H9 (cell line): Measurements from ENCODE around the gene CDC14A. TPM values are rescaled to one million over a fixed set of nuclear protein-coding genes. Genes with fewer than 3 reads are reported as not detected.

Source experiments
- DNase-seq: peaks from one replicate; pipeline ENCODE4 v3.0.0-alpha.2; 2017
- H2AFZ ChIP-seq: one replicate; pipeline ENCODE4 v1.6.1; 2013; ENCODE audit warnings: mild to moderate bottlenecking, low read length, control low read depth, moderate library complexity
- H2AK5ac ChIP-seq: 2 replicates; pipeline ENCODE4 v1.6.1; 2013; ENCODE audit warnings: low read length, control low read depth, mixed read lengths; ENCODE audit not compliant: insufficient read length
- H2BK120ac ChIP-seq: one replicate; pipeline ENCODE4 v1.6.1; 2013; ENCODE audit warnings: low read depth, mild to moderate bottlenecking, low read length, control low read depth, inconsistent platforms; ENCODE audit not compliant: poor library complexity, severe bottlenecking
- H2BK12ac ChIP-seq: 2 replicates; pipeline ENCODE4 v1.6.1; 2013; ENCODE audit warnings: low read length, control low read depth, mixed read lengths, low read depth; ENCODE audit not compliant: insufficient read length
- H2BK15ac ChIP-seq: 2 replicates; pipeline ENCODE4 v1.6.1; 2013; ENCODE audit warnings: low read depth, low read length, control low read depth
- H2BK20ac ChIP-seq: one replicate; pipeline ENCODE4 v1.6.1; 2013; ENCODE audit warnings: low read depth, mild to moderate bottlenecking, low read length, control low read depth, inconsistent platforms; ENCODE audit not compliant: poor library complexity, severe bottlenecking
- H2BK5ac ChIP-seq: 2 replicates; pipeline ENCODE4 v1.6.1; 2013; ENCODE audit warnings: low read length, control low read depth, mixed read lengths; ENCODE audit not compliant: insufficient read length
- H3K14ac ChIP-seq: 2 replicates; pipeline ENCODE4 v1.6.1; 2013; ENCODE audit warnings: low read length, control low read depth; ENCODE audit not compliant: insufficient read depth
- H3K18ac ChIP-seq: 2 replicates; pipeline ENCODE4 v1.6.1; 2013; ENCODE audit warnings: low read depth, mild to moderate bottlenecking, mixed read lengths, low read length, control low read depth; ENCODE audit not compliant: insufficient read length
- H3K23ac ChIP-seq: 2 replicates; pipeline ENCODE4 v1.6.1; 2013; ENCODE audit warnings: low read length, control low read depth, mixed read lengths, low read depth; ENCODE audit not compliant: insufficient read length
- H3K23me2 ChIP-seq: 2 replicates; pipeline ENCODE4 v1.6.1; 2013; ENCODE audit warnings: low read depth, mild to moderate bottlenecking, mixed read lengths, low read length, control low read depth; ENCODE audit not compliant: insufficient read length, poor library complexity, severe bottlenecking
- H3K27ac ChIP-seq: 2 replicates; pipeline ENCODE4 v1.5.1; 2013; ENCODE audit warnings: low read length, control low read depth, mixed read lengths, low read depth; ENCODE audit not compliant: insufficient read length
- H3K27me3 ChIP-seq: 2 replicates; pipeline ENCODE4 v1.6.1; 2013; ENCODE audit warnings: low read length, control low read depth, inconsistent platforms; ENCODE audit not compliant: insufficient read depth
- H3K4ac ChIP-seq: 2 replicates; pipeline ENCODE4 v1.6.1; 2013; ENCODE audit warnings: low read depth, mild to moderate bottlenecking, control low read depth, inconsistent platforms, low read length, moderate library complexity
- H3K4me1 ChIP-seq: 2 replicates; pipeline ENCODE4 v1.6.1; 2013; ENCODE audit warnings: low read length, control low read depth, inconsistent platforms; ENCODE audit not compliant: insufficient read depth
- H3K4me2 ChIP-seq: 2 replicates; pipeline ENCODE4 v1.6.1; 2013; ENCODE audit warnings: low read length, control low read depth, mixed read lengths; ENCODE audit not compliant: insufficient read length, insufficient read depth
- H3K56ac ChIP-seq: 2 replicates; pipeline ENCODE4 v1.6.1; 2013; ENCODE audit warnings: low read depth, mild to moderate bottlenecking, mixed read lengths, low read length, control low read depth; ENCODE audit not compliant: insufficient read length
- H3K79me1 ChIP-seq: 2 replicates; pipeline ENCODE4 v1.6.1; 2013; ENCODE audit warnings: low read depth, mild to moderate bottlenecking, moderate library complexity, low read length, control low read depth, inconsistent platforms; ENCODE audit not compliant: insufficient read depth, poor library complexity, severe bottlenecking
- H3K79me2 ChIP-seq: 2 replicates; pipeline ENCODE4 v1.6.1; 2013; ENCODE audit warnings: low read length, control low read depth, inconsistent platforms; ENCODE audit not compliant: insufficient read depth
- H3K9ac ChIP-seq: 2 replicates; pipeline ENCODE4 v1.6.1; 2013; ENCODE audit warnings: low read length, control low read depth, mixed read lengths; ENCODE audit not compliant: insufficient read length; ENCODE audit errors: extremely low read depth
- H3K9me3 ChIP-seq: one replicate; pipeline ENCODE4 v1.6.1; 2013; ENCODE audit warnings: low read depth, low read length, inconsistent platforms; ENCODE audit not compliant: control insufficient read depth
- H3T11ph ChIP-seq: one replicate; pipeline ENCODE4 v1.6.1; 2013; ENCODE audit warnings: mild to moderate bottlenecking, low read length, control low read depth, inconsistent platforms
- H4K20me1 ChIP-seq: one replicate; pipeline ENCODE4 v1.6.1; 2013; ENCODE audit not compliant: control insufficient read depth, insufficient read length, insufficient read depth
- H4K5ac ChIP-seq: 2 replicates; pipeline ENCODE4 v1.6.1; 2013; ENCODE audit warnings: low read depth, mild to moderate bottlenecking, mixed read lengths, low read length, control low read depth; ENCODE audit not compliant: insufficient read length
- H4K8ac ChIP-seq: replicated peaks from 2 replicates; pipeline ENCODE4 v1.6.1; 2013; ENCODE audit warnings: low read length, control low read depth, mixed read lengths, low read depth; ENCODE audit not compliant: insufficient read length
- H4K91ac ChIP-seq: 2 replicates; pipeline ENCODE4 v1.6.1; 2013; ENCODE audit warnings: low read depth, mild to moderate bottlenecking, moderate library complexity, mixed read lengths, low read length, control low read depth; ENCODE audit not compliant: insufficient read length
- H3K27ac Mint-ChIP-seq, 3 experiments: 2 replicates in 2 of 3; 3 replicates in 1 of 3; pipeline ENCODE4 v1.8.0; 2020 to 2021; ENCODE audit warnings: mixed read lengths in 3 of 3, mild to moderate bottlenecking in 1 of 3, moderate library complexity in 1 of 3
- H3K27me3 Mint-ChIP-seq: 2 replicates; pipeline ENCODE4 v1.8.0; 2021; ENCODE audit warnings: low read depth, mild to moderate bottlenecking, moderate library complexity, mixed read lengths
- H3K36me3 Mint-ChIP-seq, 3 experiments: 2 replicates in 2 of 3; 3 replicates in 1 of 3; pipeline ENCODE4 v1.8.0; 2020 to 2021; ENCODE audit warnings: low read depth in 3 of 3, mixed read lengths in 3 of 3; ENCODE audit not compliant: insufficient read depth in 1 of 3
- H3K4me1 Mint-ChIP-seq, 2 experiments: 2 replicates each; pipeline ENCODE4 v1.8.0; 2020; ENCODE audit warnings: mixed read lengths in 2 of 2
- H3K4me3 Mint-ChIP-seq, 2 experiments: 2 replicates in 1 of 2; 3 replicates in 1 of 2; pipeline ENCODE4 v1.8.0; 2020 to 2021; ENCODE audit warnings: mild to moderate bottlenecking in 2 of 2, mixed read lengths in 2 of 2, moderate library complexity in 1 of 2
- H3K9me3 Mint-ChIP-seq, 2 experiments: 2 replicates in 1 of 2; 3 replicates in 1 of 2; pipeline ENCODE4 v1.8.0; 2020; ENCODE audit warnings: mild to moderate bottlenecking in 2 of 2, mixed read lengths in 2 of 2, moderate library complexity in 1 of 2
- CTCF ChIP-seq: fragments of 200-600 bp; sonication (generic); conservative IDR thresholded peaks from 3 replicates; pipeline ENCODE4 v1.8.0; 2021; ENCODE audit warnings: antibody characterized with exemption, mild to moderate bottlenecking
- total RNA-seq: library from RNA; stranded (reverse); gene quantifications from 2 replicates; pipeline ENCODE4 v1.2.1, GENCODE V29; 2021

Gene CDC14A
- total RNA-seq, 1 experiment from 2014 or later: 8.9 TPM

DNA sequence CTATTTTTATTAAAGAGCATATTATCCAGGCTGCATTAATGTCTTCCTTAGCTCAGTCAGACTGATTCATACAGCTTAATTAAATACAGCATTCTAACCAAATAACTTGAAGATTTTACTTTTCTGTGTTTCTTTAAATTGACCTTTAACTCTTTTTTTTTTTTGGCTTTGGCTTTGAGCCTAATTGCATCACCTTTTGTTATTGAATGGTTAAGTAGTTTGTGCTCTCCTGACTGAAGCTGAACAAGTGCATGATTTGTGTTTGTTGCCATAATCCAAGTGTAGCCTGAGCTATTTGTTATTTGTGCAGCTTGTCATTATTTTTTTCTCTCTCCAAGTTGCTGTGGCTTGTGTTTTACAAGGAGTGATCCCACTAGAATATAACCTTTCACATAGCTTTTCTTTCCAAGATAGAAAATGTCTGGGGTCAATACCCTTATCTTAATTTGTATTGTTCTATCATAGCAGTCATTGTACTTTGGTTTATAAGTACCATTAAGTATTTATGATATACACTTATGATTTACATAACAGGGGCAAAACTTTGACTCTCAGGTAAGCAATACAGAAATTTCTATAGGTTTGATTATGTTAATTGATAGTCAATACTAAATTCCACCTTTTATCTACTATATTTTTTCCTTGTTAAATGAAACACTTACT is 31.6 kb downstream of the CDC14A start:
- Mint-ChIP-seq H3K9me3 (no peaks in the 10 kb centered on the region), H3K36me3 (no peaks in the 10 kb centered on the region), H3K27ac (no peak overlapping the region), H3K4me3 (no peak overlapping the region), H3K4me1 (peaks cover 27 to 28% of the 10 kb centered on the region in 2 experiments), H3K27me3 (no peaks in the 10 kb centered on the region)
- Histone ChIP-seq H3K14ac (no peak overlapping the region), H3T11ph (no peak overlapping the region), H3K23me2 (no peaks in the 10 kb centered on the region), H3K9ac (no peak overlapping the region), H3K27me3 (no peaks in the 10 kb centered on the region), H4K20me1 (no peaks in the 10 kb centered on the region), H2BK12ac (no peak overlapping the region), H4K91ac (no peak overlapping the region), H2BK15ac (no peak overlapping the region), H3K23ac (no peak overlapping the region), H3K4ac (no peak overlapping the region), H3K27ac (no peak overlapping the region), H4K5ac (no peak overlapping the region), H3K56ac (no peak overlapping the region), H4K8ac (no peak overlapping the region), H3K79me2 (peaks cover 2% of the 10 kb centered on the region; the same call in 1 of the 2 replicates), H2AFZ (no peak overlapping the region), H3K18ac (no peak overlapping the region), H3K79me1 (no peaks in the 10 kb centered on the region), H2BK120ac (no peak overlapping the region), H2AK5ac (no peak overlapping the region), H2BK20ac (no peak overlapping the region), H3K4me2 (no peak overlapping the region), H3K9me3 (no peaks in the 10 kb centered on the region), H3K4me1 (no peaks in the 10 kb centered on the region; the same call in 1 of the 2 replicates), H2BK5ac (no peak overlapping the region)
- no peak for DNase-seq
- TF ChIP-seq CTCF: no peak
